Peyer's patch (tissue), 4 donors: ENCODE results near the gene AHI1.

Source experiments
- CTCF ChIP-seq, 6 experiments: fragments of 450-650 bp in 4 of 6; fragments of 200-600 bp in 2 of 6; sonication (generic) in 1 of 6; IDR thresholded peaks; one replicate each; pipeline ENCODE4 v1.5.1; 2017 to 2019; ENCODE audit warnings: antibody characterized with exemption in 6 of 6, mild to moderate bottlenecking in 3 of 6, moderate library complexity in 1 of 6
- POLR2A ChIP-seq, 2 donors: fragments of 450-650 bp; IDR thresholded peaks; one replicate each; pipeline ENCODE4 v1.5.1; 2017; ENCODE audit warnings: antibody characterized with exemption in 2 of 2, mild to moderate bottlenecking in 2 of 2, moderate library complexity in 2 of 2

GRCh38 chr6:135360222-135360621 is 137.3 kb downstream of the AHI1 start:
- TF ChIP-seq CTCF (IDR thresholded peaks at IDR 0.05), result no peak
- TF ChIP-seq POLR2A (IDR thresholded peaks at IDR 0.05), result no peak
